ENCODE measurements around the gene ERCC5. TPM values are rescaled to one million over a fixed set of nuclear protein-coding genes. Genes with fewer than 3 reads are reported as not detected.
A peak's percentile ranks its signal among the peaks of the same experiment; 100 is the strongest.

The ERCC5 gene
- total and polyA plus RNA-seq, 2 experiments from 2014 or later, result 49.2 to 78.5 TPM

GRCh38 chr13:102845289-102845629, 573 bp upstream of the ERCC5 start:
- in situ Hi-C loops (cut with MboI), result loop anchor here (10.0 kb wide), 1 partner anchor 260 kb away; no protein-coding TSS in a partner anchor
- H3K27ac ChIP-seq, result peak overlapping the region; percentile 93
- no peaks in the 10 kb centered on the region for H3K9me3 ChIP-seq (ENCODE audit: low read depth)
- peak overlapping the region; percentile 94 for H3K4me3 ChIP-seq
- H3K36me3 ChIP-seq (ENCODE audit: low read depth), result 0 out of 2 replicates have a peak, but pooled peaks cover 6% of the 10 kb centered on the region
- no peaks in the 10 kb centered on the region for H3K9me2 ChIP-seq (ENCODE audit: insufficient read depth)
- peak overlapping the region; percentile 94 for H3K9ac ChIP-seq
- TF ChIP-seq EZH2phosphoT487 (IDR thresholded peaks at IDR 0.05; ENCODE audit: insufficient read depth, low read depth) (no peak), EZH2 (IDR thresholded peaks at IDR 0.05; ENCODE audit: insufficient read depth, poor library complexity, severe bottlenecking) (no peak)
- peaks cover 23% of the 10 kb centered on the region for H3F3A ChIP-seq (ENCODE audit: insufficient read depth)
- no peak for DNase-seq
- no peaks in the 10 kb centered on the region for H3K27me3 ChIP-seq (replicated peaks; ENCODE audit: insufficient read depth)
- H2AFZ ChIP-seq, result peak overlapping the region; percentile 91
- H3K79me2 ChIP-seq (ENCODE audit: insufficient read depth), result peaks cover 42% of the 10 kb centered on the region
- WGBS, 2 experiments (ENCODE audit: low coverage in 1 of 2, low lambda C conversion rate in 2 of 2, missing lambda C conversion rate in 2 of 2), result 1% methylated on average over 13 of the region's 13 CpGs
- peak overlapping the region; percentile 87 for H3K4me2 ChIP-seq (ENCODE audit: unreplicated experiment)
- peaks cover 19% of the 10 kb centered on the region for H3K4me1 ChIP-seq (ENCODE audit: insufficient read depth)
- no peaks in the 10 kb centered on the region for H4K20me1 ChIP-seq (ENCODE audit: insufficient read depth)

- Histone ChIP-seq H2AFZ (peak overlapping the region; percentile 91), H3K4me3 (peak overlapping the region; percentile 94), H3K27ac (peak overlapping the region; percentile 93), H3F3A (ENCODE audit: insufficient read depth) (peaks cover 15% of the 10 kb centered on the region), H3K27me3 (replicated peaks; ENCODE audit: insufficient read depth) (no peaks in the 10 kb centered on the region), H3K79me2 (ENCODE audit: insufficient read depth) (peaks cover 54% of the 10 kb centered on the region), H3K4me1 (ENCODE audit: insufficient read depth) (peaks cover 12% of the 10 kb centered on the region), H3K9me2 (ENCODE audit: insufficient read depth) (no peaks in the 10 kb centered on the region), H4K20me1 (ENCODE audit: insufficient read depth) (no peaks in the 10 kb centered on the region), H3K9me3 (ENCODE audit: low read depth) (no peaks in the 10 kb centered on the region), H3K4me2 (ENCODE audit: unreplicated experiment) (peak overlapping the region; percentile 90), H3K36me3 (ENCODE audit: low read depth) (0 out of 2 replicates have a peak, but pooled peaks cover 5% of the 10 kb centered on the region), H3K9ac (peak overlapping the region; percentile 94)
- in situ Hi-C loops (cut with MboI), result loop anchor here (10.0 kb wide), 1 partner anchor 262 kb away; no protein-coding TSS in a partner anchor
- WGBS, 2 experiments (ENCODE audit: low coverage in 1 of 2, low lambda C conversion rate in 2 of 2, missing lambda C conversion rate in 2 of 2), result 1 to 2% methylated on average over 30 to 31 of the region's 31 CpGs
- no peak for TF ChIP-seq EZH2 (IDR thresholded peaks at IDR 0.05; ENCODE audit: insufficient read depth, poor library complexity, severe bottlenecking)
- TF ChIP-seq EZH2phosphoT487 (IDR thresholded peaks at IDR 0.05; ENCODE audit: insufficient read depth, low read depth), result no peak
- peak; percentile 79 for DNase-seq
Measured at GRCh38 chr13:102846261-102847015, 606 bp downstream of the ERCC5 start.

GRCh38 chr13:102847272-102848234, 1.7 kb downstream of the ERCC5 start:
- TF ChIP-seq EZH2phosphoT487 (IDR thresholded peaks at IDR 0.05; ENCODE audit: insufficient read depth, low read depth) (no peak), EZH2 (IDR thresholded peaks at IDR 0.05; ENCODE audit: insufficient read depth, poor library complexity, severe bottlenecking) (no peak)
- peak overlapping the region; percentile 94 for H3K9ac ChIP-seq
- DNase-seq, result peak; percentile 78
- in situ Hi-C loops (cut with MboI), result loop anchor here (10.0 kb wide), 1 partner anchor 263 kb away; no protein-coding TSS in a partner anchor
- H3K4me3 ChIP-seq, result peak overlapping the region; percentile 94
- 0 out of 2 replicates have a peak, but pooled peaks cover 2% of the 10 kb centered on the region for H4K20me1 ChIP-seq (ENCODE audit: insufficient read depth)
- peak overlapping the region; percentile 91 for H2AFZ ChIP-seq
- peak overlapping the region; percentile 90 for H3K4me2 ChIP-seq (ENCODE audit: unreplicated experiment)
- no peaks in the 10 kb centered on the region for H3K27me3 ChIP-seq (replicated peaks; ENCODE audit: insufficient read depth)
- WGBS, 2 experiments (ENCODE audit: low coverage in 1 of 2, low lambda C conversion rate in 2 of 2, missing lambda C conversion rate in 2 of 2), result 12 to 14% methylated on average over 12 of the region's 12 CpGs
- no peaks in the 10 kb centered on the region for H3K9me2 ChIP-seq (ENCODE audit: insufficient read depth)
- H3K4me1 ChIP-seq (ENCODE audit: insufficient read depth), result peaks cover 12% of the 10 kb centered on the region
- H3K79me2 ChIP-seq (ENCODE audit: insufficient read depth), result peaks cover 65% of the 10 kb centered on the region
- peaks cover 15% of the 10 kb centered on the region for H3F3A ChIP-seq (ENCODE audit: insufficient read depth)
- H3K9me3 ChIP-seq (ENCODE audit: low read depth), result no peaks in the 10 kb centered on the region
- 0 out of 2 replicates have a peak, but pooled peaks cover 7% of the 10 kb centered on the region for H3K36me3 ChIP-seq (ENCODE audit: low read depth)
- peak overlapping the region; percentile 93 for H3K27ac ChIP-seq

DNA sequence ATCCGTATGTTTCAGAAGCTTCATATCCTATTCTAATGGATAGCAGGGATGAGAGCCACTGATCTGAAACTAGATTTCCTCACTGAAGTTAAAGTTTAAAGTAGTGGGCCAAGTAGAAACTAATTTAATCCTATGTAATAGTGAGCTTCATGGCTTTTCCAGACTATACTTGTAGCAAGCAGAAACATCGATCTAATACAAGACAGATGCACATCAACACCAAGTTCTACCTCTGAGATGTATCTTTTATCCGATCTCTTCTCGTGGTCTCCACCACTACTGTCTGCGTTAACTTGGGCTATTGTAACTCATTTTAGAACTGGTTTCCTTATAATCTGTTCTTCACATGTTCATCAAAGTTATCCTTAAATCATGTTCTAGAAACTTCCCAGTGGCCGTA, 3.1 kb downstream of the ERCC5 start:
- Histone ChIP-seq H3K9me3 (ENCODE audit: low read depth) (no peaks in the 10 kb centered on the region), H3K9me2 (ENCODE audit: insufficient read depth) (no peaks in the 10 kb centered on the region), H3K27ac (no peak overlapping the region), H3K4me1 (ENCODE audit: insufficient read depth) (peaks cover 12% of the 10 kb centered on the region), H3K27me3 (replicated peaks; ENCODE audit: insufficient read depth) (no peaks in the 10 kb centered on the region), H3F3A (ENCODE audit: insufficient read depth) (peaks cover 15% of the 10 kb centered on the region), H4K20me1 (ENCODE audit: insufficient read depth) (0 out of 2 replicates have a peak, but pooled peaks cover 2% of the 10 kb centered on the region), H2AFZ (no peak overlapping the region), H3K4me2 (ENCODE audit: unreplicated experiment) (no peak overlapping the region), H3K36me3 (ENCODE audit: low read depth) (peaks cover 16% of the 10 kb centered on the region), H3K79me2 (ENCODE audit: insufficient read depth) (peaks cover 79% of the 10 kb centered on the region), H3K9ac (peak overlapping the region; percentile 94; the same call in 1 of the 2 replicates), H3K4me3 (peak overlapping the region; percentile 94; the same call in 1 of the 2 replicates)
- TF ChIP-seq EZH2phosphoT487 (IDR thresholded peaks at IDR 0.05; ENCODE audit: insufficient read depth, low read depth) (no peak), EZH2 (IDR thresholded peaks at IDR 0.05; ENCODE audit: insufficient read depth, poor library complexity, severe bottlenecking) (no peak)
- no peak for DNase-seq
- in situ Hi-C loops (cut with MboI), result loop anchor here (10.0 kb wide), 1 partner anchor 264 kb away; no protein-coding TSS in a partner anchor
- 80 to 84% methylated on average over 6 of the region's 6 CpGs for WGBS, 2 experiments (ENCODE audit: low coverage in 1 of 2, low lambda C conversion rate in 2 of 2, missing lambda C conversion rate in 2 of 2)

Measured in GM23248 (cell line).